ENCODE results near the gene AKR7A2. TPM values are rescaled to one million over a fixed set of nuclear protein-coding genes. Genes with fewer than 3 reads are reported as not detected.

The AKR7A2 gene
- total and polyA plus RNA-seq, 9 of the 15 experiments (the other 6 are each of a cell fraction or from before 2014, with no cell fraction given), result 2.0 to 78.4 (median 49.4) TPM

DNA sequence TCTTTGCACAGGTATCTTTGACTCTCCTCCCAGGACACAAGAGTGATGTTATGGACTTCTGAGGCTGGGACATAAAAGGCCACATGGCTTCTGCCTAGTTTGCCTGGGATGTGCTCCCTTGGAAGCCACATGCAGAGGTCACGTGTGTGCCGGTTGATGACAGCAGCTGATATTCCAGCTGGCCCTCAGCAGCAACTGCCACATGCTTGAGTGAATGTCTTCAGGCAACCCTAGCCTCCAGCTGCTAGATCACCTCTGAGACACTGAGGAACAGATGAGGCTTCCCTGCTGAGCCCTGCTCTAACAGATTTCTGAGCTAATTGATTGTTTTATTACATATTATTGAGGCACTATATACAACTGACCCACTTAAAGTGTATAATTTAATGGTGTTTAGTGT is 11.7 kb downstream of the AKR7A2 start (continued):
- TF ChIP-seq, protein P1, sequence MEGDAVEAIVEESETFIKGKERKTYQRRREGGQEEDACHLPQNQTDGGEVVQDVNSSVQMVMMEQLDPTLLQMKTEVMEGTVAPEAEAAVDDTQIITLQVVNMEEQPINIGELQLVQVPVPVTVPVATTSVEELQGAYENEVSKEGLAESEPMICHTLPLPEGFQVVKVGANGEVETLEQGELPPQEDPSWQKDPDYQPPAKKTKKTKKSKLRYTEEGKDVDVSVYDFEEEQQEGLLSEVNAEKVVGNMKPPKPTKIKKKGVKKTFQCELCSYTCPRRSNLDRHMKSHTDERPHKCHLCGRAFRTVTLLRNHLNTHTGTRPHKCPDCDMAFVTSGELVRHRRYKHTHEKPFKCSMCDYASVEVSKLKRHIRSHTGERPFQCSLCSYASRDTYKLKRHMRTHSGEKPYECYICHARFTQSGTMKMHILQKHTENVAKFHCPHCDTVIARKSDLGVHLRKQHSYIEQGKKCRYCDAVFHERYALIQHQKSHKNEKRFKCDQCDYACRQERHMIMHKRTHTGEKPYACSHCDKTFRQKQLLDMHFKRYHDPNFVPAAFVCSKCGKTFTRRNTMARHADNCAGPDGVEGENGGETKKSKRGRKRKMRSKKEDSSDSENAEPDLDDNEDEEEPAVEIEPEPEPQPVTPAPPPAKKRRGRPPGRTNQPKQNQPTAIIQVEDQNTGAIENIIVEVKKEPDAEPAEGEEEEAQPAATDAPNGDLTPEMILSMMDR (IDR thresholded peaks at IDR 0.05 in 2 of 3, conservative IDR thresholded peaks at IDR 0.05 in 1 of 3; ENCODE audit: insufficient read depth in 2 of 3, low read depth in 1 of 3, low read length in 3 of 3), result no peak
- TF ChIP-seq, protein P2, sequence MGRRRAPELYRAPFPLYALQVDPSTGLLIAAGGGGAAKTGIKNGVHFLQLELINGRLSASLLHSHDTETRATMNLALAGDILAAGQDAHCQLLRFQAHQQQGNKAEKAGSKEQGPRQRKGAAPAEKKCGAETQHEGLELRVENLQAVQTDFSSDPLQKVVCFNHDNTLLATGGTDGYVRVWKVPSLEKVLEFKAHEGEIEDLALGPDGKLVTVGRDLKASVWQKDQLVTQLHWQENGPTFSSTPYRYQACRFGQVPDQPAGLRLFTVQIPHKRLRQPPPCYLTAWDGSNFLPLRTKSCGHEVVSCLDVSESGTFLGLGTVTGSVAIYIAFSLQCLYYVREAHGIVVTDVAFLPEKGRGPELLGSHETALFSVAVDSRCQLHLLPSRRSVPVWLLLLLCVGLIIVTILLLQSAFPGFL (CRISPR knock-in tag; IDR thresholded peaks at IDR 0.05), result no peak
- TF ChIP-seq CREB1 (IDR thresholded peaks at IDR 0.05), result no peak
- no peak for TF ChIP-seq CREB1 (CRISPR knock-in tag; IDR thresholded peaks at IDR 0.05)
- no peak for TF ChIP-seq DIDO1 (tag; IDR thresholded peaks at IDR 0.05; ENCODE audit: low read depth)
- TF ChIP-seq PHB (CRISPR knock-in tag; IDR thresholded peaks at IDR 0.05), result no peak
- TF ChIP-seq, protein P3, sequence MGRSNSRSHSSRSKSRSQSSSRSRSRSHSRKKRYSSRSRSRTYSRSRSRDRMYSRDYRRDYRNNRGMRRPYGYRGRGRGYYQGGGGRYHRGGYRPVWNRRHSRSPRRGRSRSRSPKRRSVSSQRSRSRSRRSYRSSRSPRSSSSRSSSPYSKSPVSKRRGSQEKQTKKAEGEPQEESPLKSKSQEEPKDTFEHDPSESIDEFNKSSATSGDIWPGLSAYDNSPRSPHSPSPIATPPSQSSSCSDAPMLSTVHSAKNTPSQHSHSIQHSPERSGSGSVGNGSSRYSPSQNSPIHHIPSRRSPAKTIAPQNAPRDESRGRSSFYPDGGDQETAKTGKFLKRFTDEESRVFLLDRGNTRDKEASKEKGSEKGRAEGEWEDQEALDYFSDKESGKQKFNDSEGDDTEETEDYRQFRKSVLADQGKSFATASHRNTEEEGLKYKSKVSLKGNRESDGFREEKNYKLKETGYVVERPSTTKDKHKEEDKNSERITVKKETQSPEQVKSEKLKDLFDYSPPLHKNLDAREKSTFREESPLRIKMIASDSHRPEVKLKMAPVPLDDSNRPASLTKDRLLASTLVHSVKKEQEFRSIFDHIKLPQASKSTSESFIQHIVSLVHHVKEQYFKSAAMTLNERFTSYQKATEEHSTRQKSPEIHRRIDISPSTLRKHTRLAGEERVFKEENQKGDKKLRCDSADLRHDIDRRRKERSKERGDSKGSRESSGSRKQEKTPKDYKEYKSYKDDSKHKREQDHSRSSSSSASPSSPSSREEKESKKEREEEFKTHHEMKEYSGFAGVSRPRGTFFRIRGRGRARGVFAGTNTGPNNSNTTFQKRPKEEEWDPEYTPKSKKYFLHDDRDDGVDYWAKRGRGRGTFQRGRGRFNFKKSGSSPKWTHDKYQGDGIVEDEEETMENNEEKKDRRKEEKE (IDR thresholded peaks at IDR 0.05; ENCODE audit: borderline replicate concordance in 1 of 2, control insufficient read depth in 1 of 2, low read depth in 2 of 2, low read length in 1 of 2), result no peak
- TF ChIP-seq SREBF1 (IDR thresholded peaks at IDR 0.05; ENCODE audit: borderline replicate concordance, low read depth, low read length), result no peak
- no peak for TF ChIP-seq SMAD2 (IDR thresholded peaks at IDR 0.05; ENCODE audit: low read depth, low read length)
- TF ChIP-seq ZNF644 (tag; IDR thresholded peaks at IDR 0.05; ENCODE audit: low read depth), result 0 out of 2 replicates have a peak, but pooled peaks have one; percentile 29
- TF ChIP-seq, protein P4, sequence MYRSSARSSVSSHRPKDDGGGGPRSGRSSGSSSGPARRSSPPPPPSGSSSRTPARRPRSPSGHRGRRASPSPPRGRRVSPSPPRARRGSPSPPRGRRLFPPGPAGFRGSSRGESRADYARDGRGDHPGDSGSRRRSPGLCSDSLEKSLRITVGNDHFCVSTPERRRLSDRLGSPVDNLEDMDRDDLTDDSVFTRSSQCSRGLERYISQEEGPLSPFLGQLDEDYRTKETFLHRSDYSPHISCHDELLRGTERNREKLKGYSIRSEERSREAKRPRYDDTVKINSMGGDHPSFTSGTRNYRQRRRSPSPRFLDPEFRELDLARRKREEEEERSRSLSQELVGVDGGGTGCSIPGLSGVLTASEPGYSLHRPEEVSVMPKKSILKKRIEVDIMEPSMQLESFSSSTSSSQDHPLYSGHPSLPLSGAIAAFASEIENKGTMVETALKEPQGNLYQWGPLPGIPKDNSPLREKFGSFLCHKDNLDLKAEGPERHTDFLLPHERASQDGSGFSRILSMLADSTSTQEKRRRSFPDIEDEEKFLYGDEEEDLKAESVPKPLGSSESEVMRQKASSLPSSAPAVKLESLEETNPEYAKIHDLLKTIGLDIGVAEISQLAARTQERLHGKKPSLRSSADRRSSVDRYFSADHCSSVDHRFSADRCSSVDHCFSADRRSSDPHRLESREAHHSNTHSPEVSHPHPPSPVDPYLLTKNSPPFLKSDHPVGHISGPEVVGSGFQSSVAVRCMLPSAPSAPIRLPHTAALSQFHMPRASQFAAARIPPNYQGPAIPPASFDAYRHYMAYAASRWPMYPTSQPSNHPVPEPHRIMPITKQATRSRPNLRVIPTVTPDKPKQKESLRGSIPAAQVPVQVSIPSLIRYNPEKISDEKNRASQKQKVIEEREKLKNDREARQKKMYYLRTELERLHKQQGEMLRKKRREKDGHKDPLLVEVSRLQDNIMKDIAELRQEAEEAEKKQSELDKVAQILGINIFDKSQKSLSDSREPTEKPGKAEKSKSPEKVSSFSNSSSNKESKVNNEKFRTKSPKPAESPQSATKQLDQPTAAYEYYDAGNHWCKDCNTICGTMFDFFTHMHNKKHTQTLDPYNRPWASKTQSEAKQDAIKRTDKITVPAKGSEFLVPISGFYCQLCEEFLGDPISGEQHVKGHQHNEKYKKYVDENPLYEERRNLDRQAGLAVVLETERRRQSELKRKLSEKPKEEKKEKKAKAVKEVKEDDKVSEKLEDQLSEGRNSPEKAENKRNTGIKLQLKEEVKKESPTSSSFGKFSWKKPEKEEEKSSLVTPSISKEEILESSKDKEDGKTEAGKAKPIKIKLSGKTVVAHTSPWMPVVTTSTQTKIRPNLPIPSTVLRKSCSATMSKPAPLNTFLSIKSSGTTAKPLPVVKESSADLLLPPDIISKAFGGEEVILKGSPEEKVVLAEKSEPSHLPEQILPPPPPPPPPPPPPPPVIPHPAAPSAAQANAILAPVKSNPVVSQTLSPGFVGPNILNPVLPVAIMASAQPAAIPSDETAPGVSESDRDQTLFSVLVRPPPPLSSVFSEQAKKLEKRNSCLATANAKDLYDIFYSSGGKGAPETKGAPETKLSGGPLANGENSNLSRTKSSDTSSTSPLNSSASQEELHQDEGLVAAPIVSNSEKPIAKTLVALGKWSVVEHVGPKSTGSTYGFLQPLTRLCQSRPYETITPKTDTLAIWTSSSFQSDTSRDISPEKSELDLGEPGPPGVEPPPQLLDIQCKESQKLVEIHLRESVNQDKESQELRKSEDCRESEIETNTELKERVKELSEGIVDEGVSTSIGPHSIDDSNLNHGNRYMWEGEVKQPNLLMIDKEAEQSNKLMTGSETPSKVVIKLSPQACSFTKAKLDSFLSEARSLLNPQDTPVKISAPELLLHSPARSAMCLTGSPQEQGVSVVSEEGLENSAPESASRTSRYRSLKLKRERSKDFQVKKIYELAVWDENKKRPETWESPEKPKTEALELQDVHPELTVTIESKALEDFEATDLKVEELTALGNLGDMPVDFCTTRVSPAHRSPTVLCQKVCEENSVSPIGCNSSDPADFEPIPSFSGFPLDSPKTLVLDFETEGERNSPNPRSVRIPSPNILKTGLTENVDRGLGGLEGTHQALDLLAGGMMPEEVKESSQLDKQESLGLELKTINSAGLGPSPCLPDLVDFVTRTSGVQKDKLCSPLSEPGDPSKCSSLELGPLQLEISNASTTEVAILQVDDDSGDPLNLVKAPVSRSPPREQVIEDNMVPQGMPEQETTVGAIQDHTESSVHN (IDR thresholded peaks at IDR 0.05; ENCODE audit: borderline replicate concordance in 1 of 2, low read depth in 1 of 2), result peak in 1 of 2 experiments; percentile 85; a peak in 2 of 4 replicates
- no peak for TF ChIP-seq KAT2B (IDR thresholded peaks at IDR 0.05; ENCODE audit: low read depth, low read length)
- no peak for TF ChIP-seq PHF8 (IDR thresholded peaks at IDR 0.05; ENCODE audit: borderline replicate concordance, low read length)

All from K562 (cell line).